ENCODE data around the gene ABCB7.
"Not testable (repeated sequence)": the region's sequence is repeated elsewhere in the genome, so short reads cannot be mapped to it uniquely, and the experiment has no call there.

The ABCB7 gene

DNA sequence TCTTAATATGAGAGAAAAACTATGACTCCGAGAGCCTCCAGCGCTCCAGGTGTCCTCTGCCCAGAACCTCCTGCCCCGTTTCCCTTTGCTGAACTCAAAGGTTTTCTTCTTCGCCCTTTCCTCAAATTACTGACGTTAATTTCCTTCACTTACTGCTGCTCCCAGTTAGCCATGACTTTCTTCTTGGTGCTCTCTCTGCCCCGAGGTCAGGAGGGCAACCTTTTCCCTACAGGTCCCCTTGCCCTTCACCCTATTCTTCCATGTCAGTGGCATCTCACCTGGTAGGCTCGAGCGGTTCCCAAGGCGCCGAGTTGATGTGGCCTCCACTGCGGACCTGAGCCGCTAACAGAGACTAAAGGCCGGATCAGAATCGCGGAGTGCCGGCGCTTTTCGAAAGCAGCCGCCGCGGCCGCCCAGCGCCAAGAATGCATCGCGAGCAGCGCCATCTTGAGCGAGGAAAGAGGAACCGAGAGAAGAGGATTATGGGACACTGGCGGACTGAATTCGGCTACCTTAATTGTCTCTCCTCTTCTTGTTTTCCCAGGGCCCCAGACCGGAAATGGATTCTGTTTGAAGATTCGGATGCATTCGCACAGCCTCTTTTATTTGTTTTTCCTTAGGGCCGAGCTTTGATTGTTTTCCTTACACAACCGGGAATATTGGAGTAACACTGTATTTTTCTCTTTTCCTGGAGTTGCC is at the start of gene ABCB7:
ABCB7 (minus strand) TSS at position 457 of the 699 bp plus-strand sequence; CDS start at position 446, 11 bp downstream.
- peak; percentile 74 for DNase-seq

DNA sequence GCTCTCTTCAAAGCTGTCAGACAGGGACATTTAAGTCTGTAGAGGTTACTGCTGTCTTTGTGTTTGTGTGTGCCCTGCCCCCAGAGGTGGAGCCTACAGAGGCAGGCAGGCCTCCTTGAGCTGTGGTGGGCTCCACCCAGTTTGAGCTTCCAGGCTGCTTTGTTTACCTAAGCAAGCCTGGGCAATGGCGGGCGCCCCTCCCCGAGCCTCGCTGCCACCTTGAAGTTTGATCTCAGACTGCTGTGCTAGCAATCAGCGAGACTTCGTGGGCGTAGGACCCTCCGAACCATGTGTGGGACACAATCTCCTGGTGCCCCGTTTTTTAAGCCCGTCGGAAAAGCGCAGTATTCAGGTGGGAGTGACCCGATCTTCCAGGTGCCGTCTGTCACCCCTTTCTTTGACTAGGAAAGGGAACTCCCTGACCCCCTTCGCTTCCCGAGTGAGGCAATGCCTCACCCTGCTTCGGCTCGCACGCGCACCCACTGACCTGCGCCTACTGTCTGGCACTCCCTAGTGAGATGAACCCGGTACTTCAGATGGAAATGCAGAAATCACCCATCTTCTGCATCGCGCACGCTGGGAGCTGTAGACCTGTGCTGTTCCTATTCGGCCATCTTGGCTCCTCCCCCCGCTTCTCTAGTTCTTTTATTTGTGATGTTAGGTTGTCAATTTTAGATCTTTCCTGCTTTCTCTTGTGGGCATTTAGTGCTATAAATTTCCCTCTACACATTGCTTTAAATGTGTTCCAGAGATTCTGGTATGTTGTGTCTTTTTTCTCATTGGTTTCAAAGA is 32.5 kb upstream of the ABCB7 start:
- not testable (repeated sequence) for DNase-seq

DNA sequence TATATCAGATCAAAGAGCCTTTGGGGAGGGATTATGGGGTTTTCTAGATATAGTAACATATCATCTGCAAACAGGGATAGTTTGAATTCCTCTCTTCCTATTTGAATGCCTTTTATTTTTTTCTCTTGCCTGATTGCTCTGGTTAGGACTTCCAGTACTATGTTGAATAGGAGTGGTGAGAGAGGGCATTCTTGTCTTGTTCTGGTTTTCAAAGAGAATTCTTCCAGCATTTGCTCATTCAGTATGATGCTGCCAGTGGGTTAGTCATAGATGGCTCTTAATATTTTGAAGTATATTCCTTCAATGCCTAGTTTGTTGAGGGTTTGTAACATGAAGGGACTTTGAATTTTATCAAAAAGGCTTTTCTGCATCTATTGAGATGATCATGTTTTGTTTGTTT is 25.6 kb upstream of the ABCB7 start:
- DNase-seq: no peak

DNA sequence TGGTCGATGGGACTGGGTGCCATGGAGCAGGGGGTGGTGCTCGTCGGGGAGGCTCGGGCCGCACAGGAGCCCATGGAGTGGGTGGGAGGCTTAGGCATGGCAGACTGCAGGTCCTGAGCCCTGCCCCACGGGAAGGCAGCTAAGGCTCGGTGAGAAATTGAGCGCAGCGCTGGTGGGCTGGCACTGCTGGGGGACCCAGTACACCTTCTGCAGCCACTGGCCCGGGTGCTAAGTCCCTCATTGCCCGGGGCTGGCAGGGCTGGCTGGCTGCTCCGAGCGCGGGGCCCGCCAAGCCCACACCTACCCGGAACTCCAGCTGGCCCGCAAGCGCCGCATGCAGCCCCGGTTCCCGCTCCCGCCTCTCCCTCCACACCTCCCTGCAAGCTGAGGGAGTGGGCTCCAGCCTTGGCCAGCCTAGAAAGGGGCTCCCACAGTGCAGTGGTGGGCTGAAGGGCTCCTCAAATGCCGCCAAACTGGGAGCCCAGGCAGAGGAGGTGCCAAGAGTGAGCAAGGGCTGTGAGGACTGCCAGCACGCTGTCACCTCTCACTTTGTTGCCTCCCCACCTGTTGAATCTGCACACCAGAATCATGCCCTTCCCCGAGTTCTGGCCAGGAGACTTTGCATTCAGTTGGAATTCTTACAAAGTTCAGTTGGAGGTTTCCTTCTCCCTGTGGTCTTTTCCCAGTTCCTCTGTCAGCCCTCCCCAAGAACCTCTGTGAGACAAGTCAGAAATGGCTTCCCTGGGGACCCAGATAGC is 23.6 kb upstream of the ABCB7 start:
- DNase-seq: not testable (repeated sequence)

DNA sequence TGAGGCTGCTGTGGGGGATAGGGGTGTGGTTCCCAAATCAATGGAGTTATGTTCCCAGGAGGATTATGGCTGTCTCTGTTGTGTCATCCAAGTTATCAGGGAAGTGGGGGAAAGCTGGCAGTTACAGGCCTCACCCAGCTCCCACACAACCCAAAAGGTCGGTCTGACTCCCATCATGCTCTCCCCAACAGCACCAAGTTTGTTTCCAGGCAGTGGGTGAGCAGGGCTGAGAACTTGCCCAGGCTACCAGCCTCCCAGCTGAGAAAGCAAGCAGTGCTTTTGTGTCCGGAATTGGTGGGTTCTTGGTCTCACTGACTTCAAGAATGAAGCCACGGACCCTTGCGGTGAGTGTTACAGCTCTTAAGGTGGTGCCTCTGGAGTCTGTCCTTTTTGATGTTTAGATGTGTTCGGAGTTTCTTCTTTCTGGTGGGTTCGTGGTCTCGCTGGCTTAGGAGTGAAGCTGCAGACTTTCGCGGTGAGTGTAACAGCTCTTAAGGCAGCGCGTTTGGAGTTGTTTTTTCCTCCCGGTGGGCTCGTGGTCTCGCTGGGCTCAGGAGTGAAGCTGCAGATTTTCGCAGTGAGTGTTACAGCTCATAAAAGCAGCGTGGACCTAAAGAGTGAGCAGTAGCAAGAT is 16.3 kb upstream of the ABCB7 start:
- not testable (repeated sequence) for DNase-seq

DNA sequence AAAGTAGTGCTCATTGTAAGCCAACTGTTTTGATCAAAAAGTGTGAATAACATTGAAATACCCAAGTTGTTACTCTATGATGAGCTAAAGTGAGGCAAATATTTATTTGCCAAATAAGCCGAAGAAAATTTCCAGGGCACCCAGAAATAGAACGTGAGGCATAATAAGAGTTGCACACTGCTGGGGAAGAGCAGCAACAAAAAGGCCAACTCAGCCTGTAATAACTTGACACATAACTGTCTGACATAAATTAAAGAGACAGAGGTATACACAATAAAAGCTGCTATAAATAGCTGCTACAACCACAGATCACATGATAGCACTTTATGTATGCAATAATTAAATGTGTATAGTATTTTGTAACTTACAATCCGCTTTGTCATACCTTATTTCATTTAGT is 2.0 kb upstream of the ABCB7 start:
- no peak for DNase-seq

DNA sequence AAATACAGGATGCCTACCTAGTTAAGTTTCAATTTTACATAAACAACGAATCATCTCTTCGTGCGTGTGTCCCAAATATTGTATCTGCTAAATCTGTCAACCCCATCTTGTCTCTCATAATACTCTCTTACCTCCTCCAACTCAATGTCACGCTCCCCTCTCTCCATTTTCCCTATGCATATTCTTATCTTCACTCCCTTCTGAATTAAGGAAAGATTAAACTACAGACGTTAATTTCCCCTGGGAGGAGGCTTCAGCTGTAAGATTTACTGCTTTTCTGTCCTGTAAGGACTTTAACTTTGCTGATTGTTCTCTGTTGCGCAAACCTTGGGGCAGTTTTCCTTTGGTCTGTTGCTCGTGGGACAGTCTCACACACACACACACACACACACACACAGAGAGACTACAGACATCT is 455 bp upstream of the ABCB7 start:
- peak; percentile 5 for DNase-seq

DNA sequence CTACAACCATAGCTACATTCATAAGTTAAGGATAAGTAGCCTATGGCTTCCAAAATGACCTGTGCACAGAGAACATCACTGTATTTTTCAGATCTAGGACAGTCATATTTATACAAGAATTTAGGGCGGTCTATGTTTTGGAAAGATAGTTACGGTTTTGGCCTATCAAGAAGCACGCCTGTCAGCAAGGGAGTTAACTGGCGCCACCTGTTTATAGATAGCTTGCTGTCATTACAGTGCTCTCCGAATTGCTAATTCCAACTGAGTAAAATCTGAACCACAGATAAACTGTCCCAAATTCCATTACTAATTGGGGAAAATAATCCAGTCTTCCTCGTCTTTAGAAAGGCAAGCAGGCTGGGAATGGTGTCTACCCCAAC is 646 bp downstream of the ABCB7 start:
- peak; percentile 2 for DNase-seq

DNA sequence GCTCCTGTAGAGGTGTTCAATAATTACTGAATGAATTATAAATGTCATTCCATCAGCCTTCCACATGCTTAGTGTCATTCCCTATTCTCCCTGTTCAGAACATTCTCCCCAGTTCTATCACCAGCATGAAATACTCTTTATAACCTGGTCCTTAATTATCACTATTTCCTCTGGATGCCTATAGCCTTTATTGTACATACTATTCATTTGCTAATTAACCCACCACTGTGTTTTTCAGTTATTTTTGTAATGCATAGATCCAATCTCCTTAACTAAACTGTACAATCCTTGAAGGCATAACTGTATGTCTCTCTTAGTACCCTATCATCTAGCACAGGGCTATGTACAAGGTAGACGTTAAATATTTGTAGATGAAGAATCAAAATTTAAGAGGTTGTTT is 1.2 kb downstream of the ABCB7 start:
- no peak for DNase-seq

DNA sequence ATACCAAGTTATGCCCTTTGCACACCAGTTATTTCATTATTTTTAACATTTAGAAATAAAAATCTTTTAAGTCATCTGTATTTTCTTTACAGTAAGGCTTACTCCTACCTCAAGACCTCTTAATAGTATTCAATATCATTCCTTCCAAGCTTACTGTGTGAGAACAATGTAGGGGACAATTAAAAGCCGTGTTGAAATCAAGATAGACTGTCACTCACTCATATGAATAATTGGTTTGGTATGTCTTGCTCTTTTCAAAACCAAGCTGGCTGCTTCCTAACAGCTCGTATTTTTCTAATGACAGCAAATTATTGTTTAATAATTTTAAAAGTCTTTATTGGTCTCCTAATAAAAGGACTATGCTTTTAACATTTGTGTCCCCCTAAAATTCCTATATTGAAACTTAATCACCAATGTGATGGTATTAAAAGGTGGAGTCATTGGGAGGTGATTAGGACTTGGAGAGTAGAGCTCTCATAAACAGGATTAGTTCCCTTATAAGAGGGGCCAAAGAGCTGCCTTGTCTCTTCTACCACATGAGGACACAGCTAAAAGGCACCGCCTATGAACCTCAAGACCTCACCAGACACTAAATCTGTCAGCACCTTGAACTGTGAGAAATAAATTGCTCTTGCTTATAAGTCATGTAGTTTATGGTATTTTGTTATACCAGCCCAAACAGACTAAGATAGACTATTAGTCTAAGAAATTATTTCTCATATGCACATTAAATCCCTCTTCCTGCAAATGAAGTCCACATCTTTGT is 4.1 kb downstream of the ABCB7 start:
- DNase-seq: no peak

DNA sequence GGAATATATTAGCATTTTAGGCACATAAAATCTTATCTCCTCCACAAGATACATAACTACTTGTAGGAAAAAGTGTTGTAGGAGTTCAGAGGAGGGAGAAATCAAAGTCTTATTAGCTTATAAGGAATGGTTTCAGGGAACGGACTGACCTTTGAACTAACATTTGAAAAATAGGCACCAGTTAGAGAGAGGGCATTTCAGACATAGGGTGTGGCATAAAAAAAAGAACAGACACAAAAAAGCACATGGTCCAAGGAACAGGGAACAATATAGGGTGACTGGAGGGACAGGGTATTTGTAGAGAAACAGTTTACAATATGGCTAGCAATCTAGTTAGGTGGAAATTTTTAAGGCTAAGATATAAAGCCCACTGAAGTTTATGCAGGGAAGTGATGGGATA is 6.4 kb downstream of the ABCB7 start:
- no peak for DNase-seq

DNA sequence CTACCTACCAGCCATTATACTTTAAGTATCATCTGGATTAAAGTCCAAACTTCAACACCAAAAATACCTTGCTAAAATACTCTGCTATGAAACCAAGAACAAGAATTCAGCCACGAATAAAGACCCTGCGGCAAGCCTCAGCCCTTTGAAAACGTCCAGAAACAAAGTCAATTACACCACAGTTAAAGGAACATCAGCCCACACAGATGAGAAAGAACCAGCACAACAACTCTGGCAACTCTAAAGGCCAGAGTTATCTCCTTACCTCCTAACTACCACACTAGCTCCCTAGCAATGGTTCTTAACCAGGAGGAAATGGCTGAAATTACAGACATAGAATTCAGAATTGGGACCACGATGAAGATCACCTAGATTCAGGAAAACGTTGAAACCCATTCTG is 23.4 kb downstream of the ABCB7 start:
- DNase-seq: no peak

DNA sequence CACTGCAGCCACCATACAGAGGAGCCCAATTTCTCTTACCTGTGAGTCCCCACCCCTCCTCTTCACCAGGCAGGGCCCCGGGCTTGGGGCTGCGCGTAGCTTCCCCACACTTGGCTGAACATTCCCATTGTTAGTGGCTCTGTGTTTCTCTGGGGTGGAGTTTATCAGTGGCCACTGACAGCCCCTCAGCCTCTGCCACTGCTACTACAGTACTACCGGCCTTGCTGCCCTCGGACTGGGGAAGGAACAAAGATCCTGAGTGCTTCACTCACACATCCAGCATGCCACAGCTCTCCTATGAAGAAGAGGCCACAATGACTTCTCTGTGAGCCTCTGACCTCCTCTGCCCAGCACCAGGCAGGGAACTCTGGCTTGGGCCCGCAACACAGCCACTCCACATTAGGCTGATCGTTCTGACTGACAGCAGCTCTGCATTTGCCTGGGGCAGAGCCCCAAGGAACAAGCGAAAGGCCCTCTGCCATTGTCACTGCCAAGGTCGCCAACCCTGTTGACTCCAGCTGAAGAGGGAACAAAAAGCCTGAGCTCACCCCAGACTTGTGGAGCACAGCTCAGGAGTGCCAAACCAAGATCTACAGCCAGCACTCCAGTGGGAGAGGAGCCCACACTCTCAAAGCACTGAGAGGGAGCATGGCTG is 24.0 kb downstream of the ABCB7 start:
- no peak for DNase-seq

DNA sequence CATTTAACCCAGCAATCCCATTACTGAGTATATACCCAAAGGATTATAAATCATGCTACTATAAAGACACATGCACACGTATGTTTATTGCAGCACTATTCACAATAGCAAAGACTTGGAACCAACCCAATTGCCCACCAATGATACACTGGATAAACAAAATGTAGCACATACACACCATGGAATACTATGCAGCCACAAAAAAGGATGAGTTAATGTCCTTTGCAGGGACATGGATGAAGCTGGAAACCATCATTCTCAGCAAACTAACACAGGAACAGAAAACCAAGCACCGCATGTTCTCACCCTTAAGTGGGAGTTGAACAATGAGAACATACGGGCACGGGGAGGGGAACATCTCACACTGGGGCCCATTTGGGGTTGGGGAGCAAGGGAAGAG is 27.0 kb downstream of the ABCB7 start:
- DNase-seq: not testable (repeated sequence)

DNA sequence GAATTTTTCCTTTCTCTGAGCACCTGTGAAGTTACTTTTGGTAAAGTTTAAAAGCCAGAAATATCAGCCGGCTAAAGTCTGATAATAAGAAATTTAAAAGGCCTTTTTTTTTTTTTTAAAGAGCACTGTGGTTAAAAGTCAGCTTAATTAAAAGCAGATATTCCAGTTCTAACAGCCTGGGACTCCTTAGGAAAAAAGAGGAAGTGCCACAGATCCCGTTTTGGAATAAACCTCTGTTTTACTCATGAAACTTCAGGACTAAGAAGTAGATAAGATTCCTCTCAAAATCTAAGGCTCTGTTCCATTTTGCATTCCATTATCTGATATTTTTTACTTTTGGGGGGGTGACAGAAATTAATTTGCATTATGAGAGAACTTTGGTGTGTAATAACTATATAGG is 37.8 kb downstream of the ABCB7 start:
- DNase-seq: no peak

DNA sequence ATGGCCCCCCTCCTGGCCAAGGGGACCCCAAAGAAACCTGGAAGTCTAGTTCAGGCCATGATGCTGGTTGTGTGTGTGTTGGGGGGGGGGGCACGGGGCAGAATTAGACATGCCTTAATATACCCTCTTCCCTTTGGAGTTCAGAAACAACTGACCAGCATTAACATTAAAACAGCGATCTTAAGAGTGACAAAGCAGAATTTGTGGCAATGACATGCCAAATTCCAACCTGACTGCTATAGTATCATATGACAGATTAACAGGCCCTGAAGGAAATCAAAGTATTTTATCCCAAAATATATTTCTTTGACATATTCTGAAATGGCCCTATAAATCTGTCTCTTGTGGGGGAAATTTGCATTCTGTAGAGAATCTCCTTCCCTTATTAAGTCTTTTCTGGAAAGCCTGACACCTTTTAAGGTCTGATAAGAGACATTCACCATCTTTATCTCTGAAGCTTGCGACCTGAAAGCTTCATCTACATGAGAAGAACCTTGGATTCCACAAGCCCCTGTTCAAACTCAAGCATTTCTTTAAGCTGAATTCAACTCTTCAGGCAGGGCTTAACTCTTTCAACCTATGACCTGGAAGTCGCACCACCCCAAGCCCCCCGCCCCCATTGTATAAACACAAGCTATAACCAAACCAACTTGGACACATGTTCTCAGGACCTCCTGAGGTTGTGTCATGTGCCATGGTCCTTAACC is 40.2 kb downstream of the ABCB7 start:
- no peak for DNase-seq

DNA sequence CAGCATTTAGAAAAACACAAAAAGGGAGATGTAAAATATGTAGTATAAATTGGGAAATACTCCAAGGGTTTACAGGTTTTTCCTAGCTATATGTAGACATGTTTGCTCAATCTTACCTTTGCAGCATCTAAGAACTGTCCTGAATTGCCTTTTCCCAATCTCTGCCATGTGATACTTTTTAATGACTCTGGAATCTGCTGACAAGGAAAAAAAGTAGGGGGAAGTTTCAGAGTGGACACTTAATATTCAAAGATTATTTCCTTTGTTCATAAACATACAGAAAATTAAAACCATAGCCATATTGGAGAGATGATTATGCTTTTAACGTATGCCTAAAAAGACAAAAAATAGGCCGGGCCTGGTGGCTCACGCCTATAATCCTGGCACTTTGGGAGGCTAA is 41.4 kb downstream of the ABCB7 start:
- DNase-seq: no peak

DNA sequence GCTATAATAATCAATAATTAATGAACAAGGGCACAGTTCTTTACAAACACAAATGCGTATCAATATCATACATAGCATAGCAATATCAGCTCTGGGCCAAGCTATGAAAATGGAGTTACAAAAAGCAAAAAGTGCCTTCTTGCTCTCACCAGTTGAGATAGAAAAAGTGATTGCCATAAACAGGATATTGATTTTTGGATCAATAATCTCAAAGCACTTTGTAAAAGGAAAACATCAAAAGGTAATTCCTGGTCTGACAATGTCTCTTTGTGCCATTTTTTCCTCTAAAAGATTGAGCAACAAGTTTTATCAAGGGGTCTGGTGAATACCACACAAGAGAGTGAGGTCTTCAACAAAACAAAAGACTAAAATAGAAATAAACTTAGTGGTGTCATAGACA is 42.4 kb downstream of the ABCB7 start:
- no peak for DNase-seq

DNA sequence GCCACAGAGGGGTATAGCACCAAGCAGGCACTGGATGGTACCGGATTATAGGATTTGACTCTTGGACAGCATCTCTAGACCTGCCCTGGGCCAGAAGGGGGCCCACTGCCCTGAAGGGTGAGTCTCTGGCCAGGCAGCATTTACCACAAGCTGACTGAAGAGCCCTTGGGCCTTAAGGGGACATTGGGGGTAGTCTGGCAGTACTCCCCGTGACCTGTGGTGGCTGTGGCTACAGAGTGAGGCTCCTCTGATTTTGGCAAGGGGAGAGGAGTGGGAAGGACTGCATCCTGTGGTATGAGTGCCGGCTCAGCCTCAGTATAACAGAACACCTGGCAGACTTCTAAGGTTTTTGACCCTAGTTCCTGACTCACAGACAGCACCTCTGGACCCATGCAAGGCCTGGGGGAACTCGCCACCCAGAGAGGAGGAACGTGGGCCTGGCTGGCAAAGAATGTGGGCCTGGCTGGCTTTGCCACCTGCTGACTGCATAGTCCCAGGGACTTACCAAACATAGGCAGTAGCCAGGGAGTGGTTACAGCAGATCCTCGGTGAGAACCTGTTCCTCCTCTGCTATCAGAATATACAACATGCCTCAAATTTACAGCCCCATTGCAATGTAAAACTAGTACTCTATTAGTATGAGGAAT is 48.1 kb downstream of the ABCB7 start:
- DNase-seq: no peak

DNA sequence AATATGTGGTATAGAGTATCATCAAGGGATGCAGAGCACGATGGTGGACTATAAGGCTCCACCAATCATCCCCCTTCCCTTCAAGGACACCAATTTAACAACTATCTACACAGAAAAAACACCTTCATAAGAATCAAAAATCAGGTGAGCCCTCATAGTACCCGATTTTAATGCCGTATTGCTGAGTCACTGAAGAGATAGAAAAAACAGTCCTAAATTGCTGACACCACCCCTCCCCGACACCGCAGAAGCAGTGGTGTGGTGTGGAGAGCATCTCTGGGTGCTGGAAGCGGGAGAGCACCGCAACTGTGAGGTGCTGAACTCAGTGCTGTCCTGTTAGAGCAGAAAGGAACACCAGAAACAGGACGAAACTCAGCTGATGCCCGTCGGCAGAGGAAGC is 49.3 kb downstream of the ABCB7 start:
- DNase-seq: no peak

DNA sequence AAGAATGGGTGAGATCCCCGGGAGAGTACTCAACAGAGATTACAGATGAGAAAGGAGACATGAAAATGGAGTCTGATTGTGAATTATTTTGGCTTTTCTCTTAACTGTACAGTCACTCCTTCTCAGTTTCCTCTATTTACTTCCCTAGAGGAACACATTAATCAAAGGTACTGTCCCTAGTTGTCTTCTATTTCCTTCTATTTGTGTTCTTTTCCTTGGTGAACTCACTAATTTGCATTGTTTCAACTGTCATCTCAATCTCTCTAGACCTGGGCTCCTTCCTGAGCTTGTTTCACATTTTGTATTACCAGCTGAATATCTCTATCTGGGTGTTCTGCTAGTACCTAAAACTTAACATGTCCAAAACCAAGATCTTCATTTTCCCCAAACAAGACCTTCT is 59.8 kb downstream of the ABCB7 start:
- peak; percentile 40 for DNase-seq

Measured in inflammatory macrophage treated with lipopolysaccharide for 4 hours (primary cell).